D721Med (cell line): ENCODE data around the gene GEMIN8.

Experiments used
- DNase-seq: peaks from one replicate; pipeline ENCODE4 v3.0.0; 2011; ENCODE audit warnings: low spot score; ENCODE audit not compliant: insufficient read length
- FAIRE-seq: peaks from 2 replicates; lab custom pipeline; 2011; peaks lifted over from hg19 to GRCh38; lab: Jason Lieb, UNC
- TF ChIP-seq, protein P1 (sequence below): IDR thresholded peaks from 2 replicates; pipeline ENCODE4 v1.5.1; 2012; ENCODE audit warnings: mild to moderate bottlenecking, control low read depth; ENCODE audit not compliant: insufficient read depth; ENCODE audit errors: missing control alignments

Gene GEMIN8

DNA sequence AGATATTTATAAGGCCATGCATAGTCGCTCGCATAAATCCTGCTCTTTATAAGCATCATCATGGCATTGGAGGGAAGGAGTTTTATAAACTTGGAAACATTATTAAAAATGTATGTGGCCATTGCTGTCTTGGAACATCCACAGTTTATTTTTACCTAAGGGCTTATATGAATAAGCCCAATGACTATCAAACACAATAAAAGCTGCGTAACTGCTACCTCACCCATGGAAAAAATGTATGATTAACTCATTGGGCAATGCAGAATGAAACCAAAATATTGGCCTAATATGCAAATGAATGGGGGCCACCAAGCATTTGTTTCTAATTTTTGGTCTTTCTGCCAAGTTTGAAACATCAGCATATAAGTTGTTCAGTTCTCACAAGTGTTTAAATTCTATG, 19.1 kb downstream of the GEMIN8 start:
- TF ChIP-seq, protein P1, sequence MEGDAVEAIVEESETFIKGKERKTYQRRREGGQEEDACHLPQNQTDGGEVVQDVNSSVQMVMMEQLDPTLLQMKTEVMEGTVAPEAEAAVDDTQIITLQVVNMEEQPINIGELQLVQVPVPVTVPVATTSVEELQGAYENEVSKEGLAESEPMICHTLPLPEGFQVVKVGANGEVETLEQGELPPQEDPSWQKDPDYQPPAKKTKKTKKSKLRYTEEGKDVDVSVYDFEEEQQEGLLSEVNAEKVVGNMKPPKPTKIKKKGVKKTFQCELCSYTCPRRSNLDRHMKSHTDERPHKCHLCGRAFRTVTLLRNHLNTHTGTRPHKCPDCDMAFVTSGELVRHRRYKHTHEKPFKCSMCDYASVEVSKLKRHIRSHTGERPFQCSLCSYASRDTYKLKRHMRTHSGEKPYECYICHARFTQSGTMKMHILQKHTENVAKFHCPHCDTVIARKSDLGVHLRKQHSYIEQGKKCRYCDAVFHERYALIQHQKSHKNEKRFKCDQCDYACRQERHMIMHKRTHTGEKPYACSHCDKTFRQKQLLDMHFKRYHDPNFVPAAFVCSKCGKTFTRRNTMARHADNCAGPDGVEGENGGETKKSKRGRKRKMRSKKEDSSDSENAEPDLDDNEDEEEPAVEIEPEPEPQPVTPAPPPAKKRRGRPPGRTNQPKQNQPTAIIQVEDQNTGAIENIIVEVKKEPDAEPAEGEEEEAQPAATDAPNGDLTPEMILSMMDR: no peak
- FAIRE-seq (no peak), DNase-seq (no peak)

DNA sequence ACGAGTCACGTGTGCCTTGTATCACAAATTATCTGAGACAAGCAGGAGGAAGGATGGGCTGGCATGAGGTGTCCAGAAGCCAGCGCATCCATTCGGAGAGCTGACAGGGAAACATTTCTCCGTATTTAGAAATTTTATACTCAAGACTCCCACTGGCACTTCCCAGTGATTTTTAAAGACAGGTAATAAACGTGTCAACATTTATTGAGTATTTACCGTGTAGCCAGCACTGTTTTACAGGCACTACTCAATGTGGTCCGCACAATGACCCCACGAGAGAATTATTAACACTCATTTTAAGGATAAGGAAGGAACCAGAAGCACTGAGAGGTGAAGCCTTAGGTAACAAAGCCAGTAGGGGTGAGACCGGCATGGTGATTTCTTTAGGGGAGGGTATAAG, 23.2 kb downstream of the GEMIN8 start:
- FAIRE-seq (no peak), DNase-seq (no peak)
- TF ChIP-seq, protein P1: no peak

DNA sequence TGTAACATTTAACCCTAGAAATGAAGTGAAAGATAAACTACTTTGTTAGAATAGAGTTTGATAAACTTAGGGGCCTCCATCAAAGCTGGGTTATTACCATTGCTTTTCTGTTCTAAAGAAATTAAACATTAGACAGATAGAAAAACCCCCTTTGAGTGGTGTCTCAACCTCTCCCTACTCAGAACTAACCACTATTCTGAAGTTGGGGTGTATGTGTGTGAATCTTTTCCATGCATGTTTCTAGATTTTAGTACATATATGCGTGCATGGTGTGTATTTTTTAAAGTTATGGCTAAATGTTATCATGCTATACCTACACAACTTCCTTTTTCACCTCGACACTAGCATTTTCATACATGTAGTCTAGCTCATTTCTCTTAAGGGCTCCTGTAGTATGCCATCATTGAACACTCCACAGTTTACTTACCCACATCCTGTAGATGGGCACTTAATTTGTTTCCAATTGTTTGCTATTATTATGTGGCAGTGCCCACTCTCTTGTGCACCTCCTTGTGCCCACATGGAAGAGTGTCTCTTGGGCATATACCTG, 25.7 kb downstream of the GEMIN8 start:
- DNase-seq: no peak
- no peak for FAIRE-seq
- TF ChIP-seq, protein P1: no peak

DNA sequence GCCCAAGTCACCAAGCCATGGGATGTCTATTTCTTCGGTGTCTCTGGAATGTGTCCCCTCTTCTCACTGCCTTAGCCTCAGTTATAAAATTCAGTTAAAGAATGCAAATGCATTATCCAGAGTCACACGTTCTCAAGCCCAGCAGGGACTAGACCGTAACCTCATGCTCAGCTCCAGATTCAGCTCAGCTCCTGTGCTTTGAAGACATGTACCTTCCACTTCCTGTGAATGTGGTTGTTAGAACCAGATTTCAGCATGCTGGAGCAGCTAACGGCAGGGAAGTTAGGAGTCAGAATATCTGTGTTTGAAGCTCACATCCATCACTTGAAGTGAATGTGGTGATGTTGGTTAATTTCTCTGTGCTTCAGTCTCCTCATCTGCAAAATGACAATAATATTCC, 26.7 kb downstream of the GEMIN8 start:
- TF ChIP-seq, protein P1: no peak
- DNase-seq: no peak
- FAIRE-seq: no peak

DNA sequence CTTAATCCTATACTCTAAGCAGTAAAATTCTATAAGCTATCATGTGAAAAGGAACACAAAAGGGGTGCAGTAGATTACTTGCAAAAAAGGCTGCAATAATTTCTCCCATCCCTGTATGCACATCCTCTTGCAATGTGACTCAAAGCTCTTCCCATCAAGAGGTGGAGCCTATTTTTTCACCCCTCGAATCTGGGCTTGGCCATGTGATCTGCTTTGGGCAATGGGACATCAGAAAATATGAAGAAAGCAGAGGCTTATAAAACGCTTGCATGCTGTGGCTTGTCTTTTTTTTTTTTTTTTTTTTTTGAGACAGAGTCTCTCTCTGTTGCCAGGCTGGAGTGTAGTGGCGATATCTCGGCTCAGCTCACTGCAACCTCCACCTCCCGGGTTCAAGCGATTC, 33.0 kb downstream of the GEMIN8 start:
- TF ChIP-seq, protein P1: no peak
- FAIRE-seq: no peak
- DNase-seq: no peak

DNA sequence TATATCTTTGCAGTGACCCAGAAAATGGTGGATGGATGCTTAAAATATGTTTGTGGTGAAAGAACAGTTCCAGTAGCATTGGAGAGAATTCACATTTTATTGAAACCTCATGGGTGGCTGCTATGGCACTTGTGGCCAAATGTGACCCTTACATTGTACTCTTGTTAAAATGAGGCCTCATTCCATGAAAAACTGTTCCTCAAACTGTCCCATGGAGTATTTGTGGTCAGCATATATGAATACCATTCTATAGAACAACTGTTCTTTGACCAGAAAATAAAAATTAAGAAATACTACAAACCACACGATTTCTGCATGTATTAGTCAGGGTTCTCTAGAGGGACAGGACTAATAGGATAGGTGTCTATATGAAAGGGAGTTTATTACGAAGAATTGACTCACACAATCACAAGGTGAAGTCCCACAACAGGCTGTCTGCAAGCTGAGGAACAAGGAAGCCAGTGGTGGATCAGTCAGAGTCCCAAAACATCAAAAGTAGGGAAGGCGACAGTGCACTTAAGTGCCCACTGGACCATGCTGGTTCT, 35.1 kb downstream of the GEMIN8 start:
- no peak for DNase-seq
- TF ChIP-seq, protein P1: no peak
- FAIRE-seq: no peak

DNA sequence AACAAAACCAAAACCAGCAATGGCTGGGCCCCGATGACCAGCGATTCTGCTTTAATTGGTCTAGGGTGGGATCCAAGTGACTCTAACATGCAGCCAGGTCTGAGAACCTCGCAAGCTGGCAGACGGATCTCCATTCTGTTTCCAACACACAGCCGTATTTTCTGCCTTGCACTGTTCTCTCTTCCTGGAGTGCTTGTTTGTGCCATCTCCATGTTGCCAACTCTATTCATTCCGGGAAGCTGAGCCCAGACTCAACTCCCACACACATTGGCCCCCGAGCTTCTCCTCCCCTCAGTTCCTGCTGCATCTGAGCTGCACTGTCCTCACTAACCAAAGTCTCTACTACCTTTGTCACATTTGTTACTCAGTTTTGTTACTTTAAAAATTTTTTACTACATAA, 35.6 kb downstream of the GEMIN8 start:
- FAIRE-seq: no peak
- DNase-seq: no peak
- TF ChIP-seq, protein P1: no peak
